IMR-90 (cell line): ENCODE measurements around the gene SOX5.

ENCODE experiments used
- MAFK ChIP-seq: IDR thresholded peaks from 2 replicates; pipeline ENCODE4 v1.6.1; 2012; ENCODE audit warnings: low read depth, low read length, improper control_type of control experiment
- POLR2A ChIP-seq: IDR thresholded peaks from 2 replicates; pipeline ENCODE4 v1.6.1; 2012; ENCODE audit warnings: mild to moderate bottlenecking, low read depth, low read length
- TF ChIP-seq, protein P1 (sequence below): conservative IDR thresholded peaks from 2 replicates; pipeline ENCODE4 v1.5.1; 2012; ENCODE audit warnings: mild to moderate bottlenecking, low read depth, low read length, improper control_type of control experiment

DNA sequence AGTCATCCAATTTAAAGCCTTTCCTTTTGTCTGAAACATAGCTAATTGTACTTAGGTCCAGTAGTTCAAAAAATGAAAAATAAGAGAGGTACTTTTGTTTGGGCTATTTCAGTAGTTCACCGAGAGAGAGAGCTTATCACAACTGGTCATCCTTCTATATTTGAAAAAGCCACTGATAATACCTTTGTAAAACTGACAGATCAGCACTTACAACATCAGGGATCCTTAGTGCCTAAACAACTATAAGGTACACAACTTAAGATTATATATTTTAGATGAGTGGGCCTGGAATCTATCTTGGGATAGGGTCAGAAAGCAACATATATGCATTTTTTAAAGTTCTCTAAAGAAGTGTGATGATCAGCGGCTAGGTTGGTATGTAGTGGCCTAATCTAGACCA, 97.9 kb downstream of the SOX5 start:
- TF ChIP-seq, protein P1, sequence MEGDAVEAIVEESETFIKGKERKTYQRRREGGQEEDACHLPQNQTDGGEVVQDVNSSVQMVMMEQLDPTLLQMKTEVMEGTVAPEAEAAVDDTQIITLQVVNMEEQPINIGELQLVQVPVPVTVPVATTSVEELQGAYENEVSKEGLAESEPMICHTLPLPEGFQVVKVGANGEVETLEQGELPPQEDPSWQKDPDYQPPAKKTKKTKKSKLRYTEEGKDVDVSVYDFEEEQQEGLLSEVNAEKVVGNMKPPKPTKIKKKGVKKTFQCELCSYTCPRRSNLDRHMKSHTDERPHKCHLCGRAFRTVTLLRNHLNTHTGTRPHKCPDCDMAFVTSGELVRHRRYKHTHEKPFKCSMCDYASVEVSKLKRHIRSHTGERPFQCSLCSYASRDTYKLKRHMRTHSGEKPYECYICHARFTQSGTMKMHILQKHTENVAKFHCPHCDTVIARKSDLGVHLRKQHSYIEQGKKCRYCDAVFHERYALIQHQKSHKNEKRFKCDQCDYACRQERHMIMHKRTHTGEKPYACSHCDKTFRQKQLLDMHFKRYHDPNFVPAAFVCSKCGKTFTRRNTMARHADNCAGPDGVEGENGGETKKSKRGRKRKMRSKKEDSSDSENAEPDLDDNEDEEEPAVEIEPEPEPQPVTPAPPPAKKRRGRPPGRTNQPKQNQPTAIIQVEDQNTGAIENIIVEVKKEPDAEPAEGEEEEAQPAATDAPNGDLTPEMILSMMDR: no peak
- TF ChIP-seq POLR2A: no peak
- peak; percentile 30; the same call in 1 of the 2 replicates for TF ChIP-seq MAFK
